ENCODE results near the gene IFI27L2.

The IFI27L2 gene

GRCh38 chr14:94115631-94116030 is 13.8 kb downstream of the IFI27L2 start:
- no peak overlapping the region for H3K27ac ChIP-seq (ENCODE audit: insufficient read depth, low read length, poor library complexity, severe bottlenecking)
- H3K4me1 ChIP-seq (ENCODE audit: control insufficient read depth, insufficient read depth, low read length, poor library complexity, severe bottlenecking) = no peaks in the 10 kb centered on the region
- H3K9me3 ChIP-seq (ENCODE audit: control insufficient read depth, low read length) = no peaks in the 10 kb centered on the region
- H3K27me3 ChIP-seq (replicated peaks; ENCODE audit: control insufficient read depth, insufficient read depth, low read length, poor library complexity, severe bottlenecking) = no peaks in the 10 kb centered on the region
- H3K4me3 ChIP-seq (ENCODE audit: insufficient read depth, low read depth, low read length, poor library complexity, severe bottlenecking) = no peak overlapping the region
- H3K36me3 ChIP-seq (ENCODE audit: control insufficient read depth, insufficient read depth, low read length) = no peaks in the 10 kb centered on the region
- no peak for DNase-seq

- Histone ChIP-seq H3K9me3 (ENCODE audit: control insufficient read depth, low read length) (no peaks in the 10 kb centered on the region), H3K36me3 (ENCODE audit: control insufficient read depth, insufficient read depth, low read length) (no peaks in the 10 kb centered on the region), H3K27me3 (replicated peaks; ENCODE audit: control insufficient read depth, insufficient read depth, low read length, poor library complexity, severe bottlenecking) (no peaks in the 10 kb centered on the region), H3K27ac (ENCODE audit: insufficient read depth, low read length, poor library complexity, severe bottlenecking) (no peak overlapping the region), H3K4me1 (ENCODE audit: control insufficient read depth, insufficient read depth, low read length, poor library complexity, severe bottlenecking) (no peaks in the 10 kb centered on the region), H3K4me3 (ENCODE audit: insufficient read depth, low read depth, low read length, poor library complexity, severe bottlenecking) (no peak overlapping the region)
- DNase-seq = no peak
These were observed 14.3 kb downstream of the IFI27L2 start for GRCh38 chr14:94115058-94115591.

- Histone ChIP-seq H3K9me3 (ENCODE audit: control insufficient read depth, low read length) (no peaks in the 10 kb centered on the region), H3K4me3 (ENCODE audit: insufficient read depth, low read depth, low read length, poor library complexity, severe bottlenecking) (no peak overlapping the region), H3K27me3 (replicated peaks; ENCODE audit: control insufficient read depth, insufficient read depth, low read length, poor library complexity, severe bottlenecking) (no peaks in the 10 kb centered on the region), H3K36me3 (ENCODE audit: control insufficient read depth, insufficient read depth, low read length) (no peaks in the 10 kb centered on the region), H3K27ac (ENCODE audit: insufficient read depth, low read length, poor library complexity, severe bottlenecking) (no peak overlapping the region), H3K4me1 (ENCODE audit: control insufficient read depth, insufficient read depth, low read length, poor library complexity, severe bottlenecking) (no peaks in the 10 kb centered on the region)
- DNase-seq = no peak
These were observed 14.8 kb downstream of the IFI27L2 start for GRCh38 chr14:94114589-94115057.

- Histone ChIP-seq H3K9me3 (ENCODE audit: control insufficient read depth, low read length) (no peaks in the 10 kb centered on the region), H3K4me3 (ENCODE audit: insufficient read depth, low read depth, low read length, poor library complexity, severe bottlenecking) (no peak overlapping the region), H3K4me1 (ENCODE audit: control insufficient read depth, insufficient read depth, low read length, poor library complexity, severe bottlenecking) (no peaks in the 10 kb centered on the region), H3K36me3 (ENCODE audit: control insufficient read depth, insufficient read depth, low read length) (no peaks in the 10 kb centered on the region), H3K27ac (ENCODE audit: insufficient read depth, low read length, poor library complexity, severe bottlenecking) (no peak overlapping the region), H3K27me3 (replicated peaks; ENCODE audit: control insufficient read depth, insufficient read depth, low read length, poor library complexity, severe bottlenecking) (no peaks in the 10 kb centered on the region)
- DNase-seq = no peak
These were observed 15.4 kb downstream of the IFI27L2 start for GRCh38 chr14:94113908-94114588.

GRCh38 chr14:94113490-94113889 is 15.9 kb downstream of the IFI27L2 start:
- no peak overlapping the region for H3K27ac ChIP-seq (ENCODE audit: insufficient read depth, low read length, poor library complexity, severe bottlenecking)
- H3K9me3 ChIP-seq (ENCODE audit: control insufficient read depth, low read length) = no peaks in the 10 kb centered on the region
- no peaks in the 10 kb centered on the region for H3K27me3 ChIP-seq (replicated peaks; ENCODE audit: control insufficient read depth, insufficient read depth, low read length, poor library complexity, severe bottlenecking)
- H3K4me1 ChIP-seq (ENCODE audit: control insufficient read depth, insufficient read depth, low read length, poor library complexity, severe bottlenecking) = no peaks in the 10 kb centered on the region
- H3K4me3 ChIP-seq (ENCODE audit: insufficient read depth, low read depth, low read length, poor library complexity, severe bottlenecking) = no peak overlapping the region
- DNase-seq = no peak
- no peaks in the 10 kb centered on the region for H3K36me3 ChIP-seq (ENCODE audit: control insufficient read depth, insufficient read depth, low read length)

- no peak overlapping the region for H3K27ac ChIP-seq (ENCODE audit: insufficient read depth, low read length, poor library complexity, severe bottlenecking)
- H3K4me3 ChIP-seq (ENCODE audit: insufficient read depth, low read depth, low read length, poor library complexity, severe bottlenecking) = no peak overlapping the region
- H3K4me1 ChIP-seq (ENCODE audit: control insufficient read depth, insufficient read depth, low read length, poor library complexity, severe bottlenecking) = no peaks in the 10 kb centered on the region
- no peak for DNase-seq
- no peaks in the 10 kb centered on the region for H3K9me3 ChIP-seq (ENCODE audit: control insufficient read depth, low read length)
- no peaks in the 10 kb centered on the region for H3K27me3 ChIP-seq (replicated peaks; ENCODE audit: control insufficient read depth, insufficient read depth, low read length, poor library complexity, severe bottlenecking)
- H3K36me3 ChIP-seq (ENCODE audit: control insufficient read depth, insufficient read depth, low read length) = no peaks in the 10 kb centered on the region
These were observed 16.3 kb downstream of the IFI27L2 start for GRCh38 chr14:94113073-94113472.

GRCh38 chr14:94112513-94113063 is 16.8 kb downstream of the IFI27L2 start:
- no peak overlapping the region for H3K27ac ChIP-seq (ENCODE audit: insufficient read depth, low read length, poor library complexity, severe bottlenecking)
- H3K36me3 ChIP-seq (ENCODE audit: control insufficient read depth, insufficient read depth, low read length) = no peaks in the 10 kb centered on the region

GRCh38 chr14:94111276-94112095 is 17.9 kb downstream of the IFI27L2 start:
- Histone ChIP-seq H3K4me3 (ENCODE audit: insufficient read depth, low read depth, low read length, poor library complexity, severe bottlenecking) (no peak overlapping the region), H3K27me3 (replicated peaks; ENCODE audit: control insufficient read depth, insufficient read depth, low read length, poor library complexity, severe bottlenecking) (no peaks in the 10 kb centered on the region), H3K27ac (ENCODE audit: insufficient read depth, low read length, poor library complexity, severe bottlenecking) (no peak overlapping the region), H3K9me3 (ENCODE audit: control insufficient read depth, low read length) (no peaks in the 10 kb centered on the region), H3K4me1 (ENCODE audit: control insufficient read depth, insufficient read depth, low read length, poor library complexity, severe bottlenecking) (no peaks in the 10 kb centered on the region), H3K36me3 (ENCODE audit: control insufficient read depth, insufficient read depth, low read length) (no peaks in the 10 kb centered on the region)
- no peak for DNase-seq

More at GRCh38 chr14:94112513-94113063, 16.8 kb downstream of the IFI27L2 start:
- Histone ChIP-seq H3K4me1 (ENCODE audit: control insufficient read depth, insufficient read depth, low read length, poor library complexity, severe bottlenecking) (no peaks in the 10 kb centered on the region), H3K27me3 (replicated peaks; ENCODE audit: control insufficient read depth, insufficient read depth, low read length, poor library complexity, severe bottlenecking) (no peaks in the 10 kb centered on the region), H3K4me3 (ENCODE audit: insufficient read depth, low read depth, low read length, poor library complexity, severe bottlenecking) (no peak overlapping the region), H3K9me3 (ENCODE audit: control insufficient read depth, low read length) (no peaks in the 10 kb centered on the region)
- DNase-seq = no peak

GRCh38 chr14:94110552-94111181 is 18.7 kb downstream of the IFI27L2 start, which contains the start of gene IFI27:
IFI27 (plus strand) TSS chr14:94110736.
- H3K4me1 ChIP-seq (ENCODE audit: control insufficient read depth, insufficient read depth, low read length, poor library complexity, severe bottlenecking) = no peaks in the 10 kb centered on the region
- H3K9me3 ChIP-seq (ENCODE audit: control insufficient read depth, low read length) = no peaks in the 10 kb centered on the region
- no peak within 1 kb of the TSS for H3K27ac ChIP-seq (ENCODE audit: insufficient read depth, low read length, poor library complexity, severe bottlenecking)
- H3K36me3 ChIP-seq (ENCODE audit: control insufficient read depth, insufficient read depth, low read length) = no peaks in the 10 kb centered on the region
- H3K4me3 ChIP-seq (ENCODE audit: insufficient read depth, low read depth, low read length, poor library complexity, severe bottlenecking) = no peak within 1 kb of the TSS
- H3K27me3 ChIP-seq (replicated peaks; ENCODE audit: control insufficient read depth, insufficient read depth, low read length, poor library complexity, severe bottlenecking) = no peaks in the 10 kb centered on the region
- no peak for DNase-seq

All from effector memory CD4-positive, alpha-beta T cell (primary cell).